CD4-positive, alpha-beta T cell treated with Interleukin-17A for 1 hour (primary cell): ENCODE data around the gene CALCOCO2.
"Not testable (repeated sequence)": the region's sequence is repeated elsewhere in the genome, so short reads cannot be mapped to it uniquely, and the experiment has no call there.

Experiments
- DNase-seq: peaks from one replicate; pipeline ENCODE4 v3.0.0-alpha.2; 2020

CALCOCO2 gene, protein sequence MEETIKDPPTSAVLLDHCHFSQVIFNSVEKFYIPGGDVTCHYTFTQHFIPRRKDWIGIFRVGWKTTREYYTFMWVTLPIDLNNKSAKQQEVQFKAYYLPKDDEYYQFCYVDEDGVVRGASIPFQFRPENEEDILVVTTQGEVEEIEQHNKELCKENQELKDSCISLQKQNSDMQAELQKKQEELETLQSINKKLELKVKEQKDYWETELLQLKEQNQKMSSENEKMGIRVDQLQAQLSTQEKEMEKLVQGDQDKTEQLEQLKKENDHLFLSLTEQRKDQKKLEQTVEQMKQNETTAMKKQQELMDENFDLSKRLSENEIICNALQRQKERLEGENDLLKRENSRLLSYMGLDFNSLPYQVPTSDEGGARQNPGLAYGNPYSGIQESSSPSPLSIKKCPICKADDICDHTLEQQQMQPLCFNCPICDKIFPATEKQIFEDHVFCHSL

DNA sequence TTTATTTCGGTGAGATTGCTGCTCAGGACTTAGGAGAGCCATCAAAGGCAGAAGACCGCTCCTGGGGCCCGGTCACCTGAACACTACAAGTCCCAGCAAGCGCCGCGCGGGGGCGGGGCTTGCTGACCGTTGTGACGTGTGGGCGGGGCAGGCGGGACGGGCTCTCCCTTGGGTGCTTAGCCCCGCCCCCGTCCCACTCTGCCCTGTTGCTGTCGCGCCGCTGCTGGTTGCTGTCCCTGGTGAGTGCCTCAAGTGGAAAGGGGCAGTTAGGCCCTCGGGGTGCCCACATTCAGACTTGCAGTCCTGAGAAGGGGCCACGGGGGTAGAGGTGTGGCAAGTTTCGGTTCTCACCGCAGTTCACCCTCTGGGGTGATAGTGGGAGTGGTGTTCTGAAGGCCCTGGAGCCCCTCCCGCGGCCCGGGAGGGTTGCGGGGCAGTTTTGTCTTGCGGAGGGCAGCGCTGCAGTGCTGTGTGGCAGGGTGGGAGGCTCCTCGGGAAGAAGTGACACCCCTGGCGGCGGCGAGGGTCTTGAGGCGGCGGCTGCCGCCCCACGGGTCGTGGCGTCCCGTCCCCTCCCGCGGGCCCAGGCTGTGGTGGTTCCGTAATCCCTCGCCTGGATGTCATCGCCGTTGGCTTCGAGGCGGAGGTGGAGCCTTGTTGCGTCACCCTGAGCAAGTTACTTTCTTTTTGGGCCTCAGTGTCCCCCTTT lies at the start of gene CALCOCO2:
TSS of gene CALCOCO2 (plus strand) at position 196 of the 709 bp plus-strand sequence. CDS start 10,673 bp downstream, outside the sequence.
- peak; percentile 91 for DNase-seq

- no peak for DNase-seq
Measured at GRCh38 chr17:48787828-48788227, 43.0 kb upstream of the CALCOCO2 start.

- DNase-seq: no peak
Measured at GRCh38 chr17:48790607-48791127, 40.2 kb upstream of the CALCOCO2 start.

DNA sequence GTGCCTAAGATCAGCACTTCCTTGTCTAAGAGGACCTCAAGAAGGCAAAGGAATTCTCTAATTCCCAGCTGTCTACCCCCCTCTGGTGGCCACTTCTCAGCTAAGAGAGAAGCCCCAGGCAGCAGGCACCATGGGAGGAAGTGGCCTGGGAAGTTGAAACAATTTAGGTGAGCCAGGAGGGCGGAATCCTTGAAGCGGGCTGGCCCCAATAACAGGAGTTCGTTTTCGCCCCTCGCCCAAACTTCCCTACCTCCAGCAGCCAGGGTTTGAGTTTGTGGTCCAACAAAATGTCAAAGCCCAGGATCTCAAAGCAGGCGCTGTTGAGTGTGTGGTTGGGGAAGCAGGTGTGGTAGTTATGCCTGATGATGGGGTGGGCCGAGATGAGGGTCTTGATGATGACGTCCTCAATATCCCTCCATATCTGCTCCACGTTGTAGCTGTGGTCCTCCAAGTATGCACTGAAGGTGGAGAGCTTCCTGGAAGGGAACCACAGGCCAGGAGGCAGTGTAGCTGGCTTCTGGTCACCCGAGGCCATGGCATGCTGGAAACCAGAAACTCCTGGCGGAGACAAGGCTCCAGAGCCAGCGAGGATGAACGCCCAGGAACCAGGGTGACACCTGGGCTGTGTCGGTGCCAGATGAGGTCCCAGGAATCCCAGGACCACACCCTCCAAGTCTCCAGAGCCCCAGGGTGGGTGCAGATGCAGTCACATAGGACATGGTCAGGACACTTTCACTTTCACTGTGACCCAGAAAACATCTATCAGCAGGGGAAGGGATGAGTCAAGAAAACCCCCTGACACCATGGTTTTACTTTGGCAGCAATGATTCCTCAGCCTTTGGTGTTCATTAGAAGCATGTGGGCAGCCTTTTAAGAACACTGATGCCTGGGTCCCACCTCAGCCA lies 39.5 kb upstream of the CALCOCO2 start:
- peak; percentile 25 for DNase-seq

DNA sequence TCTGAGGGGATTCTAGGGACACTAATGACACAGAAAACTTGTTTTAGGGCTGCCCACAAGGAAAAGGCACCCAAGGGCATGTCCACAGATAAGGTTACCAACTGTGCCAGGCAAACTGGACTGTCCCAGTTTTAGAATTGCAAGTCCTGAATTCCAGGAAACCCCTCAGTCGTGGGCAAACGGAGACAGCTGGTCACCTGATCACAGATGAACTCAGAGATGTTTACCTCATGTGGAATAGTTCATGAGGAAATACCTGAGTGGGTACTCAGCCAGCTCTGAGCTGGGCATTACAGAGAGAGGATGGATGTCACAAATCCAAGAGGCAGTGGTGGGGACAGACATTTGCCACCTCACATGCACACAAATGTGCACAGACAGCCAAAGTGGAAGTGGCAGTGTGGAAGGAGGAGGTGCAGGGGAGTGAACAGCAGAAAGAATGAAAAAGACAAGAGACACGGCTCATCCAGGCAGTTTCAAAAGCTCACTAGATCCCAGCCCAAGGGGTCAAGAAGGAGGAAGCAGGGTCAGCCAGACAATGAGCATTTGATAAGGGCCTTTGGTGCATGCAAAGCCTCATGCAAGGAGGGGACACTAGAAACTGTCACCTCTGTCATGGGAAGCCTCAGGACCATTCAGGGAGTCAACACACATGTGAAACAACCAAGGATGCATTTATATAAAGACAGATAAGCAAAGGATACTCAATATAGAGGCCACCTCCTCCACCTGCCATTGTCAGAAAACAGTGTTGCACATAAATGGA lies 38.6 kb upstream of the CALCOCO2 start:
- DNase-seq: no peak

DNA sequence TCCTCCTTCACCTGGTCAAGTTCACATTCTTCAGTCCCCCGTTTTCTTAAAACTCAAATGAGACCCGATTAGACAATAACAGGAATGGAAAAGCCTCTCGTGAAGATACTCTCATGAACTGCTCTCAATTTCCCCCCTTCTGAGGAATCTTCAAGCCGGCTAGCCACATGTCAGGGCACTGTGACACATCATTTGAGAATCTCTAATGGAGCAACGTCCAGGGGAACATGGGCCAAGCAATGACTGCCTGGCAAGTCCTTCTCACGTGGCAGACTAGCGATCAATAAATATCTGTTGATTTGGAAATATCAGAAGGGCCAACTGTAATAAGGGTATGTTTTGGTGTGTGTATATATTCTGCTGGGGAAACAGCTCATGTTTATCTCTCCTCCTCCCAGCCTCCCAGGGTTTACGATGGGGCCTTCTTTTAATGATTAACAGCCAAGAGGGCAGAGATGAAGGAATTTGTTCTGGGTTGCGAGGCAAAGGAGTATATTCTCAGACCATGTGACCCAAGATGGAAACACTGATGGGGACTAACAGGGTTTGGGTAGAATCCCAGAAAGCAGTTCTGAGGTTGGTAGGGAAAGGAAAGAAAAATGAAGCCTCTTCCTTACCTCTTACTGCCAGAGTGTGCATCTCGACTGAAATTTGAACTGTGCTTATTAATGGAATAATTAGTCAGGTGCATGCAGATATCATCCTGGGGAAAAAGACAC lies 35.2 kb upstream of the CALCOCO2 start:
- no peak for DNase-seq

DNA sequence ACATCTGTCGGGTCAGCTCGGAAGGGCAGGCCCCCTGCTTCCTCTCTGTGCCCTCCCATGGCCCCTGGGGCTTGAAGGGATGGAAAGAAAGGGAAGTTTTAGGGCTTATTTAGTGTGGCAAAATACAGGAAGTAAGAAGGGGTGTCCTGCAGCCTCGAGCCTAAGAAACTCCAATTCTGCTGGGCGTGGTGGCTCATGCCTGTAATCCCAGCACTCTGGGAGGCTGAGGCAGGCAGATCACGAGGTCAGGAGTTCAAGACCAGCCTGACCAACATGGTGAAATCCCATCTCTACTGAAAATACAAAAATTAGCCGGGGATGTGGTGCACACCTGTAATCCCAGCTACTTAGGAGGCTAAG lies 34.7 kb upstream of the CALCOCO2 start:
- not testable (repeated sequence) for DNase-seq

DNA sequence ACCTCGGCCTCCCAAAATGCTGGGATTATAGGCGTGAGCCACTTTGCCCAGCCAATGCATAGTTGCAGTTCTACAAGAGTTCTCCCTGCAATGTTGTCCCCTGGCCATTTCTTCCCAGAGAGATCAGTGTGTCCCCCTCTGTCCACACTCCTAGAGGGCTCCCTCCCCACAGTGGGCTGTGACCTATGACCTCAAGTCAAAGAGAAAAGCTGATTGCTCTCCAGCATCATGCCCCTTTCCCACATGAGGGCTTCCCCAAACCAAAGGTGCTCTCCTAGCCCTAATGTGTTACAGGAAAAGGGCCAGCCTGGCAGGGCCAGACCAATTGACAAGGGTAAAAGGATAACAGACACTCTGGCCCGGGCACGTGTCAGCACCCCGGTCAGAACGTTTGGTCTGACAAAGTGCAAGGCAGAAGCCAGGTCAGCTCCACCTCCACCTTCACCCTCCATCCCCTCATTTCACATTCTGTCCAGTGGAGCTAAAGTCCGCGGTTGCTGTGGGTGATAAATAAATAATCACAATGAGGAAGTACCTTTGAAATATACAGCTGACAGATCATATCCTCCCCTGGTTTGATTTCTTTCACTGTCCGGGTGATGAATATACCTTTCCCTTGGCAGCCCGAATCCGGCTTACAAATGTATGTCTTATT lies 31.6 kb upstream of the CALCOCO2 start:
- no peak for DNase-seq

DNA sequence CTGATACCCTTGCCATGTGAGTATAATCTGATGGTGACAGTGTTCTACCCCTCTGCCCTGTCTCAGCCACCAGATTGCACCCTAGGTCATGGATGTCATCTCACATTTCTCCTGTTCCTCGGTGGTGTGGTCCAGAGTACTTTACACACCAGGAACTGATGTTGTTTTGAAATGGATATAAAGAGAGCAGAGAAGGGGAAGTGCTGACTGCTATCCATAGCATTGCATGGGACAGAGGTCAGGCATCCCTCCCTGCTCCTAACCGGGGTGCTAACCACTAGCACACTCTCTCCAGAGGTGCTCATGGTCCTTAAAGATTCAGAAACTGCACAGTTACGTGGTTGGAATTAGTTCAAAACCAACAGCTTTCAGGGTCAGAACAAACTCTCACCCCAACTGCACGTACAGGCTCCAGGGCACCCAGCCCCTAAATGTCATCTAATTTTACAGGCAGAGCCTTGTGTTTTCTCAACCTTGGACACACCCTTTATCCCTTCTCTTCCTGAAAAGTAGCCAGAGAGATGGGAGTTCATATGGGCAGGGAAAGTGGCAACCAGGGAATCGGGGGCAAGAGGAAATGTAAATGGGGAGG lies 30.1 kb upstream of the CALCOCO2 start:
- no peak for DNase-seq

- peak; percentile 67 for DNase-seq
Measured at GRCh38 chr17:48804936-48805411, 25.9 kb upstream of the CALCOCO2 start.

- DNase-seq: no peak
Measured at GRCh38 chr17:48809182-48809581, 21.7 kb upstream of the CALCOCO2 start.

DNA sequence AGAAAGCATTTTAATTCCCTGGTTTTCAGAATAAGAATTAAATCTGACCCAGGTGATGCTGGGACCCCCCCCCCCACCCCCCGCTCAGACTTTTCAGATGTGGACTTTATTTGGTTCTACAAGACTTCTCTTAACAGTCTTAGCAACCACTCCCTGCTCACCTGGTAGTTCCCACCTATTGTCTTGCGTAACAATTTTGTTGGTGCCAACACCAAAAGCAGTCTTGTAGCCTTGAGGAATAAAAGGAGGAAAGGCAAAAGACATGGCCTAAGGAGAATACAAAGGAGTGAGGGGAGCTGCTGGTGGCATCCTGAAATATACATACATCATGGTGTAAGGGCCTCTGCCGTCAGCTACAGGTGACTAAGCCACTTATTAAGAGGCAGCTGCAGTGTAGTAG lies 18.8 kb upstream of the CALCOCO2 start:
- DNase-seq: no peak

DNA sequence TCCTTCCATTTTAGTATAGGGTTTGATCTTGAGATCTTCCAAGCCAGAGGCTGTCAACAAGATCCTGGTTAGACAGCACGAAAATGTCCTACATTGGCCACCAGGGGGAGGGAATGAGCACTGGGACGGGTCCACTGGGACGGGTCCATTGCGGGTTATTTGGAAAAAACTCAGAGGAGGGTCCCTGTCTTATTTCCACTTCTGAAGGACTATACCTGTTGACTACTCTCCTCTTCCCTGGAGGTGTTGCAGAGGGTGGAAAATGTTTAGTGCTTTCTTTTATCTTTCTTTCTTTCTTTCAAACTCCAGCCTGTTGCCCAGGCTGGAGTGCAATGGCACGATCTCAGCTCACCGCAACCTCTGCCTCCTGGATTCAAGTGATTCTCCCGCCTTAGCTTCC lies 16.3 kb upstream of the CALCOCO2 start:
- DNase-seq: peak; percentile 73

DNA sequence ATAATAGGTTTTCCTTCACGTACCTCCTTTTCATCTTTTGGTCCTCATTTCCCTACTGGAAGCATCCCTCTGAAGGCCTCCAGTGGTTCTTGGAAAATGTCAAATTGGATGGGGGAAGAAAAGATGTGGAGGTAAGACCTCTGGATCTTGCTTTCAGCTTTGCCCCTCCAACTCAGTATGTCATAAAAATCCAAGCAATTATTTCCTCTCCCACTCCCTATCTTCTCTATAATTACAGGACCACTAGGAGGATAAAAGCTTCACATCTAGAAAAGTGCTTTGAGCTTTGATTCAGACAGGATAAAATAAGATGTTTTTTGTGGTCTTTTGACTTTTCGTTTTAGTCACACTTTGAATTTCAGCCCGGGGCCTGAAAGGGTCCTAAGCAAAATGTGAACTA lies 15.5 kb upstream of the CALCOCO2 start:
- no peak for DNase-seq

- no peak for DNase-seq
Measured at GRCh38 chr17:48816438-48816773, 14.4 kb upstream of the CALCOCO2 start.

DNA sequence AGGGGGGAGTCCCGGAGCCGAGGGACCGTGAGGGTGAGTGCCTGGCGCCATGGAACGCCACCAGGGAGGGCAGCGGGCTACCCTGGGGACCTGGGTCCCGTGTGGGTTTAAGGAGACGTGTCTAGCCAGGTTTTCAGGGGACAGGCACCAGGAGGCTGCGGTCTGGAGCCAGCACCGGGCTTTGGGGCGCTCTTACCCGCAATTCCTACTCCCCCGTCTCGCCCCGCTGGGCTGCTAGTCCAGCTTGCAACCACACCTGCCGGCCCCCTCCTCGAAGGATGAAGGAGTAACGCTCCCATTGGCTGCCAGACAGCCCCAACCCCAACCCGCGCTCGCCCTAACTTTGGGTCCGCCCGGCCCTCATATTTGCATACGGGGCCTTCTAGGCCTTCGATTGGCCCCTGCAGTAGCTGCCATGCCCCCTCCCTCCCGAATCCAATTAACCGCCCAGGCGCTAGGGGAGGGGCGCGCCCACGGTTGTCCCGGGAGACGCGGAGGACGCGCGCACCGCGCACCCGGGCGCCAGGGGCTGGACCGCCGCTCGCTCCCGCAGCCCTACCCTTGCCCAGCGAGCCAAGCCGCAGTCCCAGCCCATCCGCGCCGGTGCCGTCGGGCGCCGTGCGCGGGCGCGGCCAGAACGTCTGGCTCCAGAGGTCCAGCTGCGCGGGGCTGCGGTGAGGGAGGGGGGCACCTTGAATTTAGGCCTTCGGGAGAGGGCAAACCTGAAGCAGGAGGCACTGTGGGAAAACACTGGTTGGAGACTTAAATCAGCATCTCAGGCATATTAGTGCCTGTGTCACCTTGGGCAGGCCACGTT lies 13.9 kb upstream of the CALCOCO2 start, which contains the start of gene TTLL6:
TSS of gene TTLL6 (minus strand) at position 456 of the 817 bp plus-strand sequence. CDS start at position 299, 157 bp downstream.
- DNase-seq: peak; percentile 84

DNA sequence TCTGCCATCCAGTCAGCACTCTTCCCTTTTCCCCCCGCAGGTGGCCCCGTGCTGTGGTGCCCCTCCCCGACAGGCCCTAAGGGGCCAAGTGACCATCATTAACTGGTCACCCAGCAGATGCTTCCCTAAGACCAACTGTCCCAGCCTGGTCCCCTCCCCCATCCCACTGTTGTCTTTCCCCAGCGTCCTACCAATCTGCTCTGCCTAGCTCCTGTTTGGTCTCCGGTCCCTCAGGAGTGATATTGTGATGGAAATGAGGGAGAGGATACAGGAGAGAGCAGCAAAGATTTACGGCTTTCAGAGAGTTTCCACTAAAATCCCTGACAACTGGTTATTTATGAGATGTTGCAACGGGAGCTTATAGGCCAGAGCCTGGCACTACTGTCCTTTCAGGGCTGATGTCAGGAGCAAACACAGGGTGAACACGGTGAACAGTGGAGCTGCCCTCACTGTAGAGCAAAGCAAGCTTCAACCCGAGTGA lies 12.4 kb upstream of the CALCOCO2 start:
- DNase-seq: no peak

DNA sequence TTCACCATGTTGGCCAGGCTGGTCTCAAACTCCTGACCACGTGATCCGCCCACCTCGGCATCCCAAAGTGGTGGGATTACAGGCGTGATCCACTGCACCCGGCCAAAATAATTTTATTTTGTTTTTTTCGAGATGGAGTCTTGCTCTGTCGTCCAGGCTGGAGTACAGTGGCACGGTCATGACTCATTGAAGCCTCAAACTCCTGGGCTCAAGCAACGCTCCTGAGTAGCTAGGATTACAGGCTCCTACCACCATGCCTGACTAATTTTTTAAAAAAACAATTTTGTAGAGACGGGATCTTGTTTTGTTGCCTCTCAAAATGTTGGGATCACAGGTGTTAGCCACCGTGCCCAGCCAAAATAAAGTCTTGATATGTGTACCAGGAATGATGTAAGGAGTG lies 11.4 kb upstream of the CALCOCO2 start:
- no peak for DNase-seq

- not testable (repeated sequence) for DNase-seq
Measured at GRCh38 chr17:48820936-48821335, 9.9 kb upstream of the CALCOCO2 start.
